GM19351 (cell line): ENCODE results near the gene NCK1.
A peak's percentile ranks its signal among the peaks of the same experiment; 100 is the strongest.

Experiments
- ATAC-seq: cut with Tn5 transposase; IDR thresholded peaks from one replicate; pipeline ENCODE4 v1.9.1; 2021; ENCODE audit warnings: mild to moderate bottlenecking, moderate library complexity; ENCODE audit not compliant: unreplicated experiment

NCK1 gene

DNA sequence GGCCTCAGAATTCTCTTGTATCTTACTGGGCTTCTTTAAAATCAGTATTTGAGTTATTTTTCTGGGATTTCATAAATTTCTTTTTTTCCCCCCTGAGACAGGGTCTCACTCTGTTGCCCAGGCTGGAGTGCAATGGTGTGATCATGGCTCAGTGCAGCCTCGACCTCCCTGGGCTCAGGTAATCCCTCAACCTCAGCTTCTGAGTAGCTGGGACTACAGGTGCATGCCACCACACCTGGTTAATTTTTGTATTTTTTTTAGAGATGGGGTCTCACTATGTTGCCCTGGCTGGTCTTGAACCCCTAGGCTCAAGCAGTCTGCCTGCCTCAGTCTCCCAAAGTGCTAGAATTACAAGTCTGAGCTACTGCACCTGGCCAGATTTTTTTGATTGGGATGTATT is 43.5 kb downstream of the NCK1 start:
- no peak for ATAC-seq

DNA sequence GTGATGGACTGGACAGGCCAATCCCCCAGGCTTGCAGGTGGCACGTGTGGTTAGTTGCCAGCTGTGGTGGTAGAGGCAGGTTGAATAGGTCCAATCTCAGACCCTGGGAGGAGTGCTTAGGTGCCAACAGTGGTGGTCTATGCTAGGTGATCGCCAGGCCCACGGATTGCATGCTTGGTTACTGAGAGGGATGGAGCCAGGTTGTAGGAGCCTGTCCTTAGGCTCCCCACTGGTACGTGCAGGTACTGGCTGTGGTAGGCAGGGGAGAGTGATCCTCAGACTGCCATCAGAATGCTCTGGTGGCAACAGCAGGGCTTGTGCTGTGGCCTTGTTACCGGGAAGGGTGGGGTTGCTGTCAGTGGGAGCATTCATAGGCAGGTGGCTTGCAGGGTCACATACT is 44.7 kb downstream of the NCK1 start:
- ATAC-seq, result no peak

DNA sequence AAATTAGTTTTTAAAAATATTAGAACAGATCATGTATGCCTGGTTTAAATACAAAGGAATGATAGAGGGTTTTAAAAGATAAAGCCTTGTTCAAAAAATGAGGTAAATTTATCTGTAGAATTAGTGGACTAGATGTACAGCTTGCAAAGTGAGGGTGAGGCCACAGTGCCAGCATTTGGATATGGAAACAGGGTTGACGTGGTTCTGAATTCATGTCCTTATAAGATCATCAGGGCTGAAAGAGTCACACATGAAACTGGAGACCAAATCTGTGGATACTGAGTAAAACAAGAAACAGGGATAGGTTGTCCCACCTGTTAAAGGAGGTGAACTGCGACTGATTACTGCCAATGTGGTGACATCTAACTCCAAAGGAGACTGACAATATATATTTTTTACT is 46.3 kb downstream of the NCK1 start:
- no peak for ATAC-seq

DNA sequence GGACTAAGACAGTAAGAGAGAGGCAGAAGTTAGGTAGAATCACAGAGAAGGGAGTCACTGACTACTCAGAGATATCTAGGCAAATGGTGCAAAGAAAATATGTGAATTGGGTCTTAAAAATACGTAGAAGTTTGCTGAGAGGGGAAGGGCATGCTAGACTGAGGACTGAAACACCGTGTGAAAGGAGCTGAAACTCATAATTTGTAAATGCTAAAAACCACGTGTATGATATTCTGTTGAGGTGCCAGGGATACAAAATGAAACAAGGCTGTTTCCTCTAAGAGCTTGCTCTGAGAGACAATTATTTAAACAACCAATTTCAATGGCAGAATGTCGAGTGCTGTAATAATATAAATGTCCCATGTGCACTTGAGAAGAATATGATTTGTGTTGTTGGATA is 47.2 kb downstream of the NCK1 start:
- peak; percentile 53 for ATAC-seq

DNA sequence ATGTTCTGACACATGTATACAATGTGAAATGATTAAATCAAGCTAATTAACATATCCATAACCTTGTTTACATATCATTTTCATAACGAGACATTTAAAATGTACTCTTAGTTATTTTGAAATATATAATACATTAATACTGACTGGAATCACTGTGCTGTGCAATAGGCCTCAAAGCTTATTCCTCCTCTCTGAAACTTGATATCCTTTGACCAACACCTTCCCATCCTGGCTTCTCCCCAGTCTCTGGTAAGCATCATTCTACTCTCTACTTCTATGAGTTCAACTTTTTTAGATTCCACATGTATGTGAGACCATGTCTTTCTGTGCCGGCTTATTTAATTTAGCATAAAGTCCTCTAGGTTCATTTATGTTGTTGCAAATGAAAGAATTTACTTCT is 48.7 kb downstream of the NCK1 start:
- ATAC-seq, result no peak

DNA sequence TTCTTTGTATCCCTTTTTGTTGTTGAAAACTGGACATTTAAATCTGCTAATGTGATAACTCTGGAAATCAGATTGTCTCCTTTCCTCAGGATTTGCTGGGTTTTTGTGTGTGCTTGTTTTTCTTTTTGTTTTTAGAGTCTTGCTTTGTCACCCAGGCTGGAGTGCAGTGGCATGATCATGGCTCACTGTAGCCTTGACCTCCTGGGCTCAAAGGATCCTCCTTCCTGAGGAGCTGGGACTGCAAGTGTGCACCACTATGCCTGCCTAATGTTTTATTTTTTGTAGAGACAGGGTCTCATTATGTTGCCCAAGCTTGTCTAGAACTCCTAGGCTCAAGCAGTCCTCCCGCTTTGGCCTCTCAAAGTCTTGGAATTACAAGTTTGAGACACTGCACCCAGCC is 51.2 kb downstream of the NCK1 start:
- ATAC-seq, result no peak

DNA sequence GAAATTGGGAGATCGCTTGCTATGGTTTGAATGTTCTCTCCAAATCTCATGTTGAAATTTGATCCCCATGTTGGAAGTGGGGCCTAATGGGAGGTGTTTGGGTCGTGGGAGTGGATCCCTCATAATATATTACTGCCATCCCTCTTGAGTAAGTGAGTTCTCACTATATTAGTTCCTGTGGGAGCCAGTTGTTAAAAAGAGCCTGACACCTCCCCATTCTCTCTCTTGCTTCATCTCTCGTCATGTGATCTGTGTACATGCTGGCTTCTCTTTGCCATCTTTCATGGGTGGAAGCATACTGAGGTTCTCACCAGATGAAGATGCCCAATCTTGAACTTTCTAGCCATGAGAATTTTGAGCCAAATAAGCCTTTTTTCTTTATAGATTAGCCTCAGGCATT is 52.7 kb downstream of the NCK1 start:
- ATAC-seq, result no peak

DNA sequence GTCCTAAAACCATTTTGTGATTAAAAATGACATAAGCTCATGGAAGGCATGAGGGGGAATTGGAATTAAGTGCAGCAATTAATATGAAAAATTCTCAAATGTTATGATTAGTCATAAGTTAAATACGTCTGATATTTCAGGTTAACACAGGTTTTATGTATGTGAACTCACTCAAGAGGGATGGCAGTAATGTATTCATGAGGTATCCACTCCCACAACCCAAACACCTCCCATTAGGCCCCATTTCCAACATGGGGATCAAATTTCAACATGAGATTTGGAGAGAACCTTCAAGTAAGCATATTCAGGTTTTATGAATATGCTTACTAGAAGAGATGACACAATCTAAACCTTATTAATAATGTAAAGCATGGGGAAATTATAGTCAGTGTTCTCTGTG is 54.2 kb downstream of the NCK1 start:
- ATAC-seq, result no peak

DNA sequence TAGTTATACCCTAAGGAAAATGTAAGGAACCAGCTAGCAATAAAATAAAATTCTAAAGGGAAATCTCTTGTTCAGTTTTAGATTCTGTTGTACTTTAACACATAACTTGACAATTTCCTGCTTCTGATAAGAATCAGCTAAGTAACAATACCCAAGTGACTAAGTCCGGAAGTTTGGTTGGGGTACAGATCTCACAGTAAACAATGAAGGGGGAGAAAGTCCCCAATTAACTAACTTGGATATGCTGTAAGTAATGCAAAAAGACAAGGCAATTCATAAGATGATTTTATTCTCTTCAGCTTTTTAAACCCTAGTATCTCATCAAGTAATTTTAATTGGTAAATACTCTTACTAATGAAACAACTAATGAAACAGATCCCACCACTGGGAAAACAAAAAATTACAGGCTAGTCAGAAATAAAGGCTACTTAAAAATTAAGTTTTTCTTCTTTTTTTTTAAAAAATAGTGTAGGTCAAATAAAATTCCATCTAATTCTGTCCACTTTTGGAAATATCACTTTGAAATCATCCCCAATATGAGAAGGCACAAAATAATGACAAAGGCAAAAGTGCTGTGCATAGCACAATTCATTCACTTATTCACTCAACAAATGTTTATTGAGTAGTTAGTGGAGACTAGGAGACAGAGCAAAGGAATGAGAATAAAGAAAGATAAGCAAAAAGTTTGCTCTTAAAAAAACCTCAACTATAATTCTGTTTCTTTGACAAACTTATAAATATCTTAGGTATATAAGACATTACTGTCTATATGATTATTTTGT is 58.0 kb downstream of the NCK1 start:
- no peak for ATAC-seq

DNA sequence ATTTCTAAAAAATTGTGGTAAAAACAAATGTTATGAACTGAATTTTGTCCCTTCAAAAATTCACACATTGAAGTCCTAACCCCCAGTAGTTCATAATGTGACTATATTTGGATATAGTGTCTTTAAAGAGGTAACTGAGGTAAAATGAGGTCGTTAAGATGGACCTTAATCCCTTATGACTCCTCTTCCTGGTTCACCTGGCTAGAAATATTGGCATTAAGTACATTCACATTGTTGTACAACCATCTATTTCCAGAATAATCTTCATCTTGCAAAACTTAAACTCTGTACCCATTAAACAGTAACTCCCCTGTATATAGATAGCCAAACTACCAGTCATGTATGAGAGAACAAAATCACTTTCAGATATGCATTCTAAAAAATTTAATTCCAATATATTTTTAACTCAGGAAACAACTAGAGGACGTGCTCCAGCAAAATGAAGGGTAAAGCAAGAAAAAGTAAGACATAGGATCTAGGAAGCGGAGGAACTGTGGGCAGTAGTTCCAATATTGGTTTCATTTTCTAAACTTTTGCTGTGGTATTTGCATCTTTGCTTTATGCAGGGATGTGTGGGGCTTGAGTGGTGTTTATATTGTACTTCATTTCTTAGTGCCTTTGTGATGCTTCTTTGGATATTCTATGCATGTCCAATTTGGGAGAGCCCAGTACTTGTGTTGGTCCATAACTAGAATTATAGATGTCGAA is 59.0 kb downstream of the NCK1 start:
- no peak for ATAC-seq

DNA sequence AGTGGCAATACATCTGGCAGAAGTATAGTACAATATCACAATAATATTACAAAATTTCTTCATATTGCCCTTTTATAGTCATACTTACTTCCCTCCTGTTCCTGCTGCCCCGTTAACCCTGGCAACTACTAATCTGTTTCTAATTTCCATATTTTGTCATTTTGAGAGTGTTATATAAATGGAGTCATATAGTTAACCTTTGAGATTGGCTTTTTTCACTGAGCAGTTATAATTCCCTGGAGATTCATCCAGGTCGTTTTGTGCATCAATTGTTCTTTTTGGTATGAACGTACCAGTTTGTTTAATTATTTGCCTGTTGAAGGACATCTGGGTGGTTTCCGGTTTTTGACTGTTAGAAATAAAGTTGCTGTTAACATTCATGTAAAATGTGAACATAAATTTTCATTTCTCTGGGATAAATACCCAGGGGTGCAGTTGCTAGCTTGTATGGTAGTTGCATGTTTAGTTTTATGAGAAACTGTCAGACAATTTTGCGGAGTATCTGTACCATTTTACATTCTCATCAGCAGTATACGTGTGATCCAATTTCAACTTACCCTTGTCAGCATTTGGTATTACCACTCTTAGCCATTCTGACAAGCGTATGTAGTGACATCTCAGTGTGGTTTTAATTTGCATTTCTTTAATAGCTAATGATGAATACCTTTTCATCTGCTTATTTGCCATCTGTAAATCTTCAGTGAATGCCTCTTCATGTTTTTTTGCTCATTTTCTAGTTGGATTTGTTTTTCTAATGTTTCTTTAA is 63.6 kb downstream of the NCK1 start:
- no peak for ATAC-seq

DNA sequence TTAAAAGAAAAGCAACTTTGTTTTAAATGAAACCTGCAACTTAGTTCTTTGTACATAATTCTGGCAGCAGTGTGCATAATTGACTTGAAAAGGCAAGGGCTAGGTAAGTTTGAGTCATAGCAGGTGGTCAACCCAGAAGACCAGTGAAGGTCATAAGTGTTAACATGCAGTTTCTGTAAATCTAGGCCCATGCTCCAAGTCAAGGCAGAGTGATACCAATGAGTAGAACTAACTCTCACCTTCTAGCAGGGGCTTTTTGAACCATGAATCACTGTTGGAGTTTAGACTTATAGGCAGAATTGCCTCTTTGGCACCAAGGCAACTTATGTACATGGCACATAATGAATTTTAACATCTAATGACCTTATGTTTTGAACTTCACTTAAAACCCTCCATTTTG is 66.2 kb downstream of the NCK1 start:
- ATAC-seq, result no peak

DNA sequence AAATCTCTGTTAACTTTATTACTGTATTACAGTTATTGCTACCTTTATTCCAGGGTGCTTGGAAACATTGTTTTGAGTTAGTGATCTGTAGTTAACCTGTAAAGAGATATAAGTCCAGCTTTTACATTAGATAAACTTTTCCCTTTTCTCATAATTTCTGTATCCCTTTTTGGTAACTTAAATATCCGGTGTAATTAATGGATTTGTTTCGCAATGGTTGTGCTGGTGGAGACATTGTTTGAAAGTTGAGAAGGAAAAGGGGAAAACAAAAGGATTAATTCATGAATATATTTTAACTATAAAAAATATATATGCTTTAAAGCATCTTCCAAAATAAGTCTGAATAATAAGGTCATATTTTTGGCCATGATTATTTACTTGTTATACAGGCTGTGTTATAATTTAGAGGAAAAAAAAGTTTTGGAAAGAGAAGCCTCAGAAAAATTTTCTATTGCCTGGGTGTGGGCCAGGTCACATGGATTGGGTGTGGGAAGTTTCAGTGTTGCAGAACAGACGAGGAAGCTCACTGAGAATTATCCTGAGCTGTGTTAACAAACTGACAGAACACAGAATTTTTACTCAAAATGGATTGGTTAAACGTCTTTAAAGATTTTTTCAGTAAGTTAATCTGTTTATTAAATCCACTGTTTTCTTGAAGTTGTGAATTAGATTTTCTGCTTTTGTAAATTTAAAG is 68.1 kb downstream of the NCK1 start:
- no peak for ATAC-seq

DNA sequence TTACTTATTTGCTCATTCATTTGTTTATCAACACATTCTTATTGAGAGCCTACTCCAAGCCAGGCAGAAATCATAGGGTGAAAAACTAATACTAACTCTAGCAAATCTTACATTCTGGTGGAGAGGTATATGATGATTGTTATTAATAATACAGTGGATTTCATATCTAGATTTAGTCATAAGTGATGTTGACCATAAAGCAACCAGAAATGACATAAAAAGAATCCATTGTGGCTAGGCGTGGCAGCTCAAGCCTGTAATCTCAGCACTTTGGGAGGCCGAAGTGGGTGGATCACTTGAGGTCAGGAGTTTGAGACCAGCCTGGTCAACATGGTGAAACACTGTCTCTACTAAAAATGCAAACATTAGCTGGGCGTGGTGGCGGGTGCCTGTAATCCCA is 69.6 kb downstream of the NCK1 start:
- ATAC-seq, result no peak

DNA sequence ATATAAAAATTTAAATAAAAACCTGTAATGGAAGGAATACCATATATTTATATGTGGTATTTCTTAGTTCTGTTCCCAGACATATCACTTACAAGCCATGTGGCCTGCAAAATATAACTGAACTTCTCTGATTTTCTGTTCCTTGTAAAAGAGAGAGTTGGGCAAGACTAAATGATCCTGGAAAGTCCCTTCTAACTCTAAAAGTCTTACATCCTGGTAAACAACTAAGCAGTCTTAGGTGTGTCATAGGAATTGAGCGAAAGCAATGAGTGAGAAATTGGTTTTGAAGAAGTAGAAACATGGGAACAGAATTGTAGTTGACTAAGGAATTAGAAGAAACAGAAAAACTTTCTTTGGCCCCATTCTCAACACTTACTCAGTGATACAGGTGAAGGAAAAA is 70.5 kb downstream of the NCK1 start:
- ATAC-seq, result no peak

DNA sequence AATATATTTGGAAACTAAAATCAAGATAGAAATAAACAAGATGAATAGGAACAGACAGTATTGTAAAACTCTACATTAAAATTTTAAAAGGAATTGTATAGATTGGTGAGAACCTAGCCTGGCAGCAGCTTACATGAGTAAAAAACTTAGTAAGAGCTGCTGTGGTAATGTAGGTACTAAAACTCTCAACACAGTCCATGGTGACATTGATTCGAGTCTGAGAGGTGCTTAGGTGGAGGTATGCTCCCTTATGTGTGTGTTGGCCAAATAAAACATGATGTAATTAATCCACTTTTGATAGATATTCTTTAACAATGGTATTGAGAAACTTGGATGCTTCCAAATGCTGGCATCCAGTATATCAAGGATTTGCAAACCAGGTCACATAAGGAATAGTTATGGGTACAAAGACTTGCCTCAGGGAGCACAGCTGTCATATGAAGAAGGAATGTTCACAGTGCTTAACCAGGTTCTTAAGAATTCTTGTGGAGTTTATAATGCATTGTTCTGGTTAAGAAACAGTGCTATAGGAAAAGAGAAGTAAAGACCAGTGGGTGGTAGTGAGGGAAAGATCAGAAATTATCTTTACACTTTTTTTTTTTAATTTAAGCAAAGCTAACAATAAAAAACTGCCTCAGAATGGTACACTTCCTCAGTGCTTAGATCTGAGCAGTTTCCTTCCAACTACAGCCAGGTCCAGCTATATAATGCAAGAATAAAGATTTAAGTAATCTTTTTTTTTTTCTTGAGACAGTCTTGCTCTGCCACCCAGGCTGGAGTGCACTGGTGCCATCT is 71.2 kb downstream of the NCK1 start:
- no peak for ATAC-seq

DNA sequence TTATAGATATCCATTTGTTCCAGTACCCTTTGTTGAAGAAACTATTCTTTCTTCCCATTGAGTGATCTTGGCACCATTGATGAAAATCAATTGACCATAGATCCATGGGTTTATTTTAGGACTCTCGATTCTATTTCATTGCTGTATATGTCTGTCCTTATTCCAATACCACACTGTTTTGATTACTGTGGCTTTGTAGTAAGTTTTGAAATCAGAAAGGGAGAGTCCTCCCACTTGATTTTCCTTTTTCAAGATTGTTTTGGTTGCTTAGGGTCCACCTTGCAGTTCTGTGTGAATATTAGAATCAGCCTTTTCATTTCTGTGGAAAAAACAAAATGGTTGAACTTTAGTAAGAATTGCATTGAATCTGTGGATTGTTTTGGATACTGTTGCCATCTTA is 75.2 kb downstream of the NCK1 start:
- no peak for ATAC-seq

DNA sequence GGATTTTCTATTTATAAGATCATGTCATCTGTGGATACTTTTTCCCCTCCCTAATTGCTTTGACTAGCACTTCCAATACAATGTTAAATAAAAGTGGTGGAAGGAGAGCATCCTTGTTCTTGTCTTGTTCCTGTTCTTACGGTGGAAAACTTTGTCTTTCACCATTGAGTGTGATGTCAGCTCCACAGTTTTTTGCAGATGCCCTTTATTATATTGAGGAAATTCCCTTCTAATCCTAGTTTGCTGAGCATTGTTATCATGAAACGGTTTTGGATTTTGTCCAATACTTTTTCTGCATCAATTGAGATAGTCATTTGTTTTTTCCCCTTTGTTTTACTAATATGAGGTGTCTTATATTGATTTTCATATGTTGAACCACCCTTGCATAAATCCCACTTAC is 75.8 kb downstream of the NCK1 start:
- ATAC-seq, result no peak

DNA sequence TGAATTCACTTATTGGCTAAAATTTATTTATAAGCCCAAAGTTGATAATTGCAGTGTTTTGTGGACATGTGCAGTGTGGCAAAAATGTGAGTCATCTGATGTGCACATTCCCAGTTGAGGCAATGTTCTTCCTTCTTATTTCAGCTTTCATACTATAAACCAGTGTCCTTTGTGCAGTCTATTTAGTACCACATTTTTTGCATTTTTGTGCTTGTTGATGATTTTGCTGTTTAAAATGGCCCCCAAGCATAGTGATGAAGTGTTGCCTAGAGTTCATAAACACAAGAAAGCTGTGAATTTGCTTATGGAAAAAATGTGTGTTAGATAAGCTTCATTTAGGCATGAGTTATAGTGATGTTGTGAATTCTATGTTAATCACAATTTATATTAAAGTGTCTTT is 76.3 kb downstream of the NCK1 start:
- ATAC-seq, result no peak

DNA sequence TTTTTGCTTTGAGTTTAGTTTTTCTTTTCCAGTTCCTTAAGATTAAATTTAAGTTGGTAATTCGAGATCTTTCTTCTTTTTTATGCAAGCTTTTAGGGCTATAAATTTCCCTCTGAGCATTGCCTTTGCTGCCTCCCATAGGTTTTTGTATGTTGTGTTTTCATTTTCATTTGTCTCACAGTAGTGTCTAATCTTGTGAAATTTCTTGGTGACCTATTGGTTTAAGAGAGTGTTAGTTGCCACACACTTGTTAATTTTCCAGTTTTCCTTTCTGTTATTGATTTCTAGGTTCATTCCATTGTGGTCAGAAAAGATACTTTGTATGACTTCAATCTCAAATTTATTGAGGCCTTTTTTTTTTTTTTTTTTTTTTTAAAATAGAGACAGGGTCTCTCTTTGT is 77.5 kb downstream of the NCK1 start:
- no peak for ATAC-seq

DNA sequence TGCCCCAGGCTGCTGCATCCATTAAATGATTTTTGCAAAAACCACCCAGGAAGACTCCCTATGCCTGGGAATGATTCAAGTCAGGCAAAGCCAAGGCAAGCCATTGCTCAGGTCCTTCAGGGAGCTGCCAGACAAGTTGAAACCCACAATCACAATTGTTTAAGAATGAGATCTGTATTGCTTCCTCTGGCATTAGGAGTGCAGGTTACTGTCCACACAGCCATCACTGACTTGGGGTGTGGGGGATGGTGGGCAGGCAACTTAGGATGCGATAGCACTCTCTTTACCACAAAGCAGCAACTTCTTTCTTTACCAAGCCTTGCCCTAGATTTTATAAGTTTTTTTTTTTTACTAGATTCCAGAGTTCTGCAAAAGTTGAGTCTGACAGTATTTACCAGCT is 80.8 kb downstream of the NCK1 start:
- no peak for ATAC-seq
